ENCODE results near the gene PLCH1.

The PLCH1 gene

DNA sequence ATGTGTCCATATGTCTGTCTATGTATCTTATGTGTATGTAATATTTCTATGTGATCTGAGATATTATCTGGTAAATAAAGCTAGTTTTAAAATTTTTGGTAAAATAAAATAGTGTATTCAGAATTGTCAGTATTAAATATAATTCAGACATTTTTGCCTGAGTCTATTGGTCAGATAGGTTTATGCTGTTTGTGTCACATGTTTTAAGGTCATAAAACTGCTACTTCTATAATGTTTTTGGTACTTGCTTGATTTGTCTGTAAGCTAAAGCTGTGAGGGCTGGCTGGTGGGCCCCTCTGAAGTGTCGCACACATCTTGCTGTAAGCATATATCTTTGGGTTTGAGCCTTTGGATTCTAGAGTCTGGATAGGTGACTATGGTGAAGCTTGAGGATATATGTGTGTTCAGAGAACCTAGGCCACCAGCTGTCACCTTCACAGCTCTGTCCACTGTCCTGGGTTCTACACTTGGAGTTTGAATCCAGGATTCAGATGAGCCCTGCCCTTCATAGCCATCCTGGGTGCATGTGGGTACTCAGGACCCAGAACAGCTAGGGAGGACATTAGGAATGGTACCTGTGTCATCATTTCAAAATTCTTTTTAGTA, 379.6 kb downstream of the PLCH1 start:
- TF ChIP-seq, protein P1, sequence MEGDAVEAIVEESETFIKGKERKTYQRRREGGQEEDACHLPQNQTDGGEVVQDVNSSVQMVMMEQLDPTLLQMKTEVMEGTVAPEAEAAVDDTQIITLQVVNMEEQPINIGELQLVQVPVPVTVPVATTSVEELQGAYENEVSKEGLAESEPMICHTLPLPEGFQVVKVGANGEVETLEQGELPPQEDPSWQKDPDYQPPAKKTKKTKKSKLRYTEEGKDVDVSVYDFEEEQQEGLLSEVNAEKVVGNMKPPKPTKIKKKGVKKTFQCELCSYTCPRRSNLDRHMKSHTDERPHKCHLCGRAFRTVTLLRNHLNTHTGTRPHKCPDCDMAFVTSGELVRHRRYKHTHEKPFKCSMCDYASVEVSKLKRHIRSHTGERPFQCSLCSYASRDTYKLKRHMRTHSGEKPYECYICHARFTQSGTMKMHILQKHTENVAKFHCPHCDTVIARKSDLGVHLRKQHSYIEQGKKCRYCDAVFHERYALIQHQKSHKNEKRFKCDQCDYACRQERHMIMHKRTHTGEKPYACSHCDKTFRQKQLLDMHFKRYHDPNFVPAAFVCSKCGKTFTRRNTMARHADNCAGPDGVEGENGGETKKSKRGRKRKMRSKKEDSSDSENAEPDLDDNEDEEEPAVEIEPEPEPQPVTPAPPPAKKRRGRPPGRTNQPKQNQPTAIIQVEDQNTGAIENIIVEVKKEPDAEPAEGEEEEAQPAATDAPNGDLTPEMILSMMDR (IDR thresholded peaks at IDR 0.05; ENCODE audit: low read depth, low read length, missing control alignments): no peak
- H3K4me3 ChIP-seq (replicated peaks; ENCODE audit: low read depth, low read length): no peak overlapping the region
- DNase-seq (ENCODE audit: extremely low read depth, low read depth): no peak

DNA sequence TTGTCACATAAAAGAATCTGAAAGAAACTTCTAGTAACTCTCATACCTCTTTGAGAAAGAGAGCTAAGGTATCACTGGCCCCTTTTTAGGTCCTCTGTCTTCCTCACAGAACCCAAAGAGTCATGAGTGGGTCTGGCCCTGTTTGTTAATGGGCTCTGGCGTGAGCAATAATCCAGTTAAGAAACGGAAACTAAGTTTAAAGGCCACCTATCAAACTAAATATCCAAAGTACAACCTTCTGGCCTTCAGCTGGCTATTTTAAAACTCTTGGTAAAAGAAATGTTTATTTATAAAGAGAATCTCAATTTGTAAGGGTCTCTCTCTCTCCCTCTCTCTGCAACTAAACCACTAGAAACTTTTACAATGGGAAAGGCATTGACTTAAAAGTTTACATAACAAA, 380.4 kb downstream of the PLCH1 start:
- TF ChIP-seq, protein P1 (IDR thresholded peaks at IDR 0.05; ENCODE audit: low read depth, low read length, missing control alignments): no peak
- DNase-seq (ENCODE audit: extremely low read depth, low read depth): no peak
- H3K4me3 ChIP-seq (replicated peaks; ENCODE audit: low read depth, low read length): no peak overlapping the region

DNA sequence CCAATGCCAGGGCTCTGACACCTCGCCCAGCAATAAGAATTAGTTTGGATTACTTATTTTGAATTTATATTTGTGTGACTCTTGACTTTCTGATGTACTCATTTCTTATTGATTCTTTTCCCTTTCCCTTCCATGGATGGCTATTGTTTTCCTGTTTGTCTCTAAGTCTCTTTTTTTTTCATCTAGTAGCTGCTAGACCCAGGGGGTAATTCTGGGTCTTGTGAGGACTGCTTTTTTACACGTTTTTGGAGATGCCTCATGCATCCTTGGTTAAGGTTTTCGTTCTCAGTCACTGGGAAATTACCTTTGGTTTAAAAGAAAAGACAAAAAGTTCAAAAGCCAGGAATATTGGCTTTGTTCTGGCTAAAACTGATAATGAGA, 381.2 kb downstream of the PLCH1 start:
- DNase-seq (ENCODE audit: extremely low read depth, low read depth): no peak
- no peak overlapping the region for H3K4me3 ChIP-seq (replicated peaks; ENCODE audit: low read depth, low read length)
- TF ChIP-seq, protein P1 (IDR thresholded peaks at IDR 0.05; ENCODE audit: low read depth, low read length, missing control alignments): no peak

DNA sequence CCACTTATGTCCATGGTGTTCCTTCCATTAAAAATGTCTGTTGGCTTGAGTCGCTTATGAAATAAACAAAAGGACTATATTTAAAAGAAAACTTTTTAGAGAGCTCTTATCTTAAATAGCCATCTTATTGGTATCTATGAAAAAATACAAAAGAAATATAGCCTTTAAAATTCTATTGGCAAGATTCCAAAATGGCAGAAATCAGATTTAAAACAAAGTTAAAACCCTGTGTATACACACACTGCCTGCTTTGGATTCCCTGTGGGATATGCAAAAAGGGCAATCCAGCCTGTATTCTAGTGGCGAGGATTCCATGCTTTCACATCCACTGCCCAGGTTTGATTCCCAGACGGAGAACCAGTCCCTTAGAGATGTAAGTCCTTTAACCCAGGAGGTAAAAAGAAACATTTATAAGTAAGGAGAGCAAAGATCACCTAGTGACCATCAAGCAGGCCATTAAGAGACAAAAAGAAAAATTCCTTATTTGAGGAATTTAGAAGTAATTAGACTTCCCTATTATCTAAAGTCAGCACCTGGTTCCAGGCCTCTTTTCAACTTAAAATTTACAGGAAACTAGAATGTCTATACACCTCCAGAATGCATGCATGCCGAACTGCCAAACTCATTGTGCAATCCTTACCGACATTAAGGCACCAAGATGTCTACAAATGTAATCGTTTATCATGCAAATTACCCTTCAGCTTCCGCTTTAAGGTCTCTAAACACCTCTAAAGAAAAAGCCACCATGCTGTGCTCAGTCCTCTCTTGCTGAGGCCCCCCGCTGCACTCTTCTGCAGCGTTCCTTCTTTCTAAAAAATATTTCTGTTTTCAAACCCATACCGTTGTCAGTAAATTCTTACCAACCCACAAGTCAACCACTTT, 381.8 kb downstream of the PLCH1 start:
- TF ChIP-seq, protein P1 (IDR thresholded peaks at IDR 0.05; ENCODE audit: low read depth, low read length, missing control alignments): no peak
- H3K4me3 ChIP-seq (replicated peaks; ENCODE audit: low read depth, low read length): no peak overlapping the region
- no peak for DNase-seq (ENCODE audit: extremely low read depth, low read depth)

- TF ChIP-seq, protein P1 (IDR thresholded peaks at IDR 0.05; ENCODE audit: low read depth, low read length, missing control alignments): no peak
- DNase-seq (ENCODE audit: extremely low read depth, low read depth): no peak
- H3K4me3 ChIP-seq (replicated peaks; ENCODE audit: low read depth, low read length): no peak overlapping the region
Observed at GRCh38 chr3:155360281-155360680, 384.6 kb downstream of the PLCH1 start.

GRCh38 chr3:155356594-155357370, 388.1 kb downstream of the PLCH1 start:
- DNase-seq (ENCODE audit: extremely low read depth, low read depth): no peak
- TF ChIP-seq, protein P1 (IDR thresholded peaks at IDR 0.05; ENCODE audit: low read depth, low read length, missing control alignments): peak; percentile 30

More at GRCh38 chr3:155356594-155357370, 388.1 kb downstream of the PLCH1 start:
- H3K4me3 ChIP-seq (replicated peaks; ENCODE audit: low read depth, low read length): no peak overlapping the region

All from HFF-Myc (cell line).